NCI-H2107 treated with DMSO at 0.1 percent for 48 hours (cell line): ENCODE results near the gene FAM169A.
"Not testable (repeated sequence)": the region's sequence is repeated elsewhere in the genome, so short reads cannot be mapped to it uniquely, and the experiment has no call there.

Source experiments
- DNase-seq: peaks from one replicate; lab custom pipeline; 2025; ENCODE audit not compliant: unreplicated experiment; lab: John Stamatoyannopoulos, UW

FAM169A gene

GRCh38 chr5:74798977-74799911 lies 66.9 kb downstream of the FAM169A start:
- DNase-seq = no peak

GRCh38 chr5:74791669-74792068 lies 74.5 kb downstream of the FAM169A start:
- DNase-seq = not testable (repeated sequence)

GRCh38 chr5:74787424-74787823 lies 78.8 kb downstream of the FAM169A start:
- no peak for DNase-seq

GRCh38 chr5:74786851-74787250 lies 79.3 kb downstream of the FAM169A start:
- DNase-seq = no peak

GRCh38 chr5:74778609-74779008 lies 87.6 kb downstream of the FAM169A start:
- DNase-seq = no peak

GRCh38 chr5:74772359-74772758 lies 93.8 kb downstream of the FAM169A start:
- no peak for DNase-seq

GRCh38 chr5:74767579-74767913 lies 98.6 kb downstream of the FAM169A start:
- DNase-seq = no peak

- DNase-seq = peak; percentile 39
These were observed 99.2 kb downstream of the FAM169A start, which contains the start of the genes GFM2 and NSA2 for GRCh38 chr5:74766849-74767578. GFM2 (minus strand) TSS chr5:74767117; CDS start chr5:74763742, 3,375 bp downstream. NSA2 (plus strand) TSS chr5:74767249; CDS start chr5:74767361, 112 bp downstream.

- DNase-seq = no peak
These were observed 99.8 kb downstream of the FAM169A start for GRCh38 chr5:74766418-74766848.

- no peak for DNase-seq
These were observed 100.3 kb downstream of the FAM169A start for GRCh38 chr5:74765929-74766328.

GRCh38 chr5:74765201-74765600 lies 101.0 kb downstream of the FAM169A start:
- DNase-seq = no peak

- no peak for DNase-seq
These were observed 102.7 kb downstream of the FAM169A start for GRCh38 chr5:74763504-74763903.

- DNase-seq = no peak
These were observed 103.6 kb downstream of the FAM169A start for GRCh38 chr5:74762599-74762998.

- no peak for DNase-seq
These were observed 104.9 kb downstream of the FAM169A start for GRCh38 chr5:74761241-74761640.

GRCh38 chr5:74748742-74749141 lies 117.4 kb downstream of the FAM169A start:
- DNase-seq = not testable (repeated sequence)

GRCh38 chr5:74738406-74738805 lies 127.8 kb downstream of the FAM169A start:
- no peak for DNase-seq

- DNase-seq = no peak
These were observed 129.4 kb downstream of the FAM169A start for GRCh38 chr5:74736759-74737158.
